Suprapubic skin (tissue), 4 donors: ENCODE measurements around the gene RAB36. TPM values are rescaled to one million over a fixed set of nuclear protein-coding genes. Genes with fewer than 3 reads are reported as not detected.

Source experiments
- DNase-seq, 2 donors: peaks; one replicate each; pipeline ENCODE4 v3.0.0-alpha.2; 2019; ENCODE audit warnings: low spot score in 2 of 2
- H3K27ac ChIP-seq: fragments of 200-600 bp; sonication (generic); one replicate; pipeline ENCODE4 v1.5.1; 2019
- H3K27me3 ChIP-seq: fragments of 200-600 bp; sonication (generic); one replicate; pipeline ENCODE4 v1.5.1; 2019
- H3K36me3 ChIP-seq: fragments of 200-600 bp; sonication (generic); one replicate; pipeline ENCODE4 v1.5.1; 2019
- H3K4me1 ChIP-seq: fragments of 200-600 bp; sonication (generic); one replicate; pipeline ENCODE4 v1.5.1; 2019
- H3K4me3 ChIP-seq: fragments of 200-600 bp; sonication (generic); one replicate; pipeline ENCODE4 v1.5.1; 2019; ENCODE audit warnings: mild to moderate bottlenecking
- H3K9me3 ChIP-seq: fragments of 200-600 bp; sonication (generic); one replicate; pipeline ENCODE4 v1.5.1; 2019
- CTCF ChIP-seq, 2 donors: fragments of 200-600 bp in 1 of 2; fragments of 450-650 bp in 1 of 2; sonication (generic) in 1 of 2; IDR thresholded peaks; one replicate each; pipeline ENCODE4 v1.5.1; 2016 to 2019; ENCODE audit warnings: antibody characterized with exemption in 2 of 2, mild to moderate bottlenecking in 1 of 2, moderate library complexity in 1 of 2
- EP300 ChIP-seq: sonication (generic); formaldehyde crosslinking; IDR thresholded peaks from one replicate; pipeline ENCODE4 v1.6.1; 2017; ENCODE audit warnings: antibody characterized with exemption
- POLR2A ChIP-seq, 2 donors: fragments of 450-650 bp; IDR thresholded peaks; one replicate each; pipeline ENCODE4 v1.6.1; 2017; ENCODE audit warnings: antibody characterized with exemption in 2 of 2, mild to moderate bottlenecking in 2 of 2, moderate library complexity in 2 of 2
- POLR2AphosphoS5 ChIP-seq, 3 donors: sonication (generic); formaldehyde crosslinking; IDR thresholded peaks; one replicate each; pipeline ENCODE4 v1.6.1; 2017; ENCODE audit warnings: antibody characterized with exemption in 3 of 3
- WGBS: methylation state at CpG from one replicate; pipeline ENCODE4 v1.1.5; 2018; 5-methylcytosine and 5-hydroxymethylcytosine counted together
- total RNA-seq, 4 donors: library from RNA; depleted of rRNA; stranded (reverse); fragments of >200 nt; gene quantifications; one replicate each; pipeline ENCODE4 v1.1.0, GENCODE V29; 2016

Gene RAB36
- total RNA-seq, 4 donors from 2014 or later = 1.7 to 3.1 (median 2.9) TPM

- WGBS = 34% methylated on average over 9 of the region's 9 CpGs
- DNase-seq = no peak
- H3K4me3 ChIP-seq = no peak overlapping the region
Observed at GRCh38 chr22:23178512-23179254, 33.4 kb downstream of the RAB36 start.

GRCh38 chr22:23179381-23180299, 34.4 kb downstream of the RAB36 start:
- TF ChIP-seq POLR2A (IDR thresholded peaks at IDR 0.05) (no peak), CTCF (IDR thresholded peaks at IDR 0.05) (no peak)
- Histone ChIP-seq H3K9me3 (no peaks in the 10 kb centered on the region), H3K36me3 (no peaks in the 10 kb centered on the region), H3K27me3 (no peaks in the 10 kb centered on the region), H3K4me1 (peaks cover 56% of the 10 kb centered on the region), H3K27ac (peak overlapping the region; percentile 76), H3K4me3 (peak overlapping the region; percentile 66)
- peak in 1 of 2 donors; percentile 72 for DNase-seq
- 75% methylated on average over 1 of the region's 25 CpGs for WGBS

More at GRCh38 chr22:23178512-23179254, 33.4 kb downstream of the RAB36 start:
- Histone ChIP-seq H3K27me3 (no peaks in the 10 kb centered on the region), H3K4me1 (peaks cover 50% of the 10 kb centered on the region), H3K36me3 (no peaks in the 10 kb centered on the region), H3K27ac (peak overlapping the region; percentile 9), H3K9me3 (no peaks in the 10 kb centered on the region)
- TF ChIP-seq EP300 (no peak), CTCF (IDR thresholded peaks at IDR 0.05) (peak; percentile 91 to 95)

GRCh38 chr22:23180301-23180892, 35.1 kb downstream of the RAB36 start, which contains the start of gene BCR:
BCR (plus strand) TSS chr22:23180509; CDS start chr22:23180961, 452 bp downstream.
- H3K27me3 ChIP-seq = no peaks in the 10 kb centered on the region
- peaks cover 59% of the 10 kb centered on the region for H3K4me1 ChIP-seq
- no peaks in the 10 kb centered on the region for H3K9me3 ChIP-seq
- DNase-seq = peak in 1 of 2 donors; percentile 72
- TF ChIP-seq CTCF (IDR thresholded peaks at IDR 0.05) (no peak), POLR2A (IDR thresholded peaks at IDR 0.05) (peak; percentile 21 to 54), POLR2AphosphoS5 (IDR thresholded peaks at IDR 0.05) (peak in 1 of 3 donors; percentile 20)
- H3K27ac ChIP-seq = peak within 1 kb of the TSS; percentile 76
- H3K4me3 ChIP-seq = peak within 1 kb of the TSS; percentile 66
- no peaks in the 10 kb centered on the region for H3K36me3 ChIP-seq
- WGBS = no CpG with 5 or more reads among the region's 88 CpGs

GRCh38 chr22:23180893-23181720, 35.8 kb downstream of the RAB36 start:
- no peaks in the 10 kb centered on the region for H3K27me3 ChIP-seq
- H3K4me1 ChIP-seq = peaks cover 59% of the 10 kb centered on the region
- H3K4me3 ChIP-seq = peak overlapping the region; percentile 66
- H3K36me3 ChIP-seq = no peaks in the 10 kb centered on the region
- H3K27ac ChIP-seq = peak overlapping the region; percentile 62
- DNase-seq = peak in 1 of 2 donors; percentile 73
- TF ChIP-seq POLR2A (IDR thresholded peaks at IDR 0.05) (no peak), EP300 (no peak), CTCF (IDR thresholded peaks at IDR 0.05) (no peak), POLR2AphosphoS5 (IDR thresholded peaks at IDR 0.05) (no peak)
- no peaks in the 10 kb centered on the region for H3K9me3 ChIP-seq
- WGBS = 45% methylated on average over 27 of the region's 112 CpGs
